ENCODE results near the gene GABARAP. TPM values are rescaled to one million over a fixed set of nuclear protein-coding genes. Genes with fewer than 3 reads are reported as not detected.

Gene GABARAP
- total and polyA plus RNA-seq, 2 of the 4 experiments (the other 2 are of a cell fraction): 77.8 to 780 TPM

GRCh38 chr17:7252176-7253043 lies 10.2 kb upstream of the GABARAP start, which contains the start of gene ELP5:
TSS of gene ELP5 (plus strand) at chr17:7252215. CDS start at chr17:7252551, 336 bp downstream.
- H2BK120ac ChIP-seq (ENCODE audit: low read depth, low read length): peak within 1 kb of the TSS; percentile 73
- H2AK5ac ChIP-seq (ENCODE audit: low read depth, low read length): peak within 1 kb of the TSS; percentile 95
- 0% methylated on average over 11 of the region's 55 CpGs; no CpG with 5 or more reads in 1 of the 2 experiments for WGBS, 2 experiments (ENCODE audit: extremely low coverage in 2 of 2, insufficient read length in 1 of 2)
- ATAC-seq (ENCODE audit: low read depth): peak; percentile 71
- peaks cover 9% of the 10 kb centered on the region; the same call in 1 of the 2 replicates for H4K20me1 ChIP-seq (ENCODE audit: insufficient read depth, low read length)
- H3K9me1 ChIP-seq (ENCODE audit: insufficient read depth, low read length): peaks cover 10% of the 10 kb centered on the region
- peak within 1 kb of the TSS; percentile 99 for H3K4me2 ChIP-seq (ENCODE audit: low read depth, low read length)
- ChIA-PET POLR2A (ENCODE audit: unreplicated experiment) (no interaction called here), CTCF (no interaction called here)
- peak within 1 kb of the TSS; percentile 51 for H3K18ac ChIP-seq (ENCODE audit: low read depth, low read length)
- peak within 1 kb of the TSS; percentile 99 for H2AK9ac ChIP-seq (replicated peaks; ENCODE audit: low read depth, low read length, poor library complexity)
- peak within 1 kb of the TSS; percentile 88 for H3K9ac ChIP-seq (ENCODE audit: low read depth, low read length)
- H4K91ac ChIP-seq (ENCODE audit: insufficient read depth, low read depth, low read length): peak within 1 kb of the TSS; percentile 93
- H4K5ac ChIP-seq (ENCODE audit: low read depth, low read length): peak within 1 kb of the TSS; percentile 91
- no peak within 1 kb of the TSS for H2BK20ac ChIP-seq (ENCODE audit: low read depth, low read length)
- H3K79me1 ChIP-seq (ENCODE audit: low read depth in 1 of 2, low read length in 2 of 2): peaks cover 7 to 44% of the 10 kb centered on the region in 2 experiments; a peak in 3 of 4 replicates
- peak within 1 kb of the TSS; percentile 93 for H3K23ac ChIP-seq (ENCODE audit: low read depth, low read length)
- dilution Hi-C loops (cut with HindIII; ENCODE audit: low sequenced_read_pairs, unreplicated experiment): no loop called here
- H3K4me3 ChIP-seq (ENCODE audit: insufficient read depth, low read depth, low read length): peak within 1 kb of the TSS; percentile 71
- peak within 1 kb of the TSS; percentile 96 for H3K4ac ChIP-seq (ENCODE audit: low read depth, low read length)
- peak within 1 kb of the TSS; percentile 99 for H2AFZ ChIP-seq (replicated peaks; ENCODE audit: low read length, poor library complexity)
- intact Hi-C loops (cut with micrococcal nuclease): no loop called here
- TSS peak; percentile 34 for BruUV-seq (replicated peaks)
- H3K4me1 ChIP-seq (ENCODE audit: control insufficient read depth, insufficient read depth, low read length): peaks cover 8% of the 10 kb centered on the region
- H3K9me3 ChIP-seq (ENCODE audit: control insufficient read depth, insufficient read depth, low read length): no peaks in the 10 kb centered on the region
- peak; percentile 94 for DNase-seq
- peak within 1 kb of the TSS; percentile 94 for H2BK5ac ChIP-seq (ENCODE audit: low read depth, low read length, poor library complexity, severe bottlenecking)
- peak within 1 kb of the TSS; percentile 90 to 98 for H4K8ac ChIP-seq (ENCODE audit: low read depth in 2 of 2, low read length in 2 of 2)
- H3K14ac ChIP-seq (replicated peaks; ENCODE audit: low read depth, low read length): peak within 1 kb of the TSS; percentile 91
- no peaks in the 10 kb centered on the region for H3K27me3 ChIP-seq (ENCODE audit: control insufficient read depth, insufficient read depth, low read length)
- peaks cover 15% of the 10 kb centered on the region for H3K36me3 ChIP-seq (ENCODE audit: control insufficient read depth, insufficient read depth, low read length)
- in situ Hi-C loops (cut with MboI; ENCODE audit: low sequenced_read_pairs): no loop called here
- peak within 1 kb of the TSS; percentile 65; the same call in 1 of the 3 replicates for H2BK15ac ChIP-seq (ENCODE audit: low read depth, low read length)
- H3K56ac ChIP-seq (ENCODE audit: extremely low read depth, insufficient read depth, low read length): peak within 1 kb of the TSS; percentile 94
- peak within 1 kb of the TSS; percentile 93 for H3K27ac ChIP-seq (ENCODE audit: insufficient read depth, low read length)
- TF ChIP-seq FOS (IDR thresholded peaks at IDR 0.05; ENCODE audit: low read depth, low read length) (no peak), MAZ (IDR thresholded peaks at IDR 0.05; ENCODE audit: borderline replicate concordance, low read depth, low read length) (peak; percentile 86), CHD1 (IDR thresholded peaks at IDR 0.05; ENCODE audit: low read depth, low read length) (peak; percentile 80; the same call in 1 of the 2 replicates), CEBPB (IDR thresholded peaks at IDR 0.05; ENCODE audit: low read depth, low read length) (no peak), MXI1 (IDR thresholded peaks at IDR 0.05; ENCODE audit: borderline replicate concordance, low read depth, low read length) (peak; percentile 84; the same call in 1 of the 2 replicates), RFX5 (IDR thresholded peaks at IDR 0.05; ENCODE audit: low read depth, low read length) (no peak), SMC3 (IDR thresholded peaks at IDR 0.05; ENCODE audit: low read depth, low read length) (no peak; the same call in 1 of the 2 replicates), NFE2L2 (IDR thresholded peaks at IDR 0.05; ENCODE audit: low read depth, low read length) (no peak), MAFK (IDR thresholded peaks at IDR 0.05; ENCODE audit: low read depth, low read length) (no peak), BHLHE40 (IDR thresholded peaks at IDR 0.05; ENCODE audit: low read depth, low read length) (no peak), POLR2A (IDR thresholded peaks at IDR 0.05; ENCODE audit: low read depth, low read length) (peak; percentile 88), RAD21 (IDR thresholded peaks at IDR 0.05; ENCODE audit: low read length) (no peak; the same call in 1 of the 2 replicates), RCOR1 (IDR thresholded peaks at IDR 0.05; ENCODE audit: insufficient replicate concordance, low read length) (no peak)
- TF ChIP-seq, protein P1, sequence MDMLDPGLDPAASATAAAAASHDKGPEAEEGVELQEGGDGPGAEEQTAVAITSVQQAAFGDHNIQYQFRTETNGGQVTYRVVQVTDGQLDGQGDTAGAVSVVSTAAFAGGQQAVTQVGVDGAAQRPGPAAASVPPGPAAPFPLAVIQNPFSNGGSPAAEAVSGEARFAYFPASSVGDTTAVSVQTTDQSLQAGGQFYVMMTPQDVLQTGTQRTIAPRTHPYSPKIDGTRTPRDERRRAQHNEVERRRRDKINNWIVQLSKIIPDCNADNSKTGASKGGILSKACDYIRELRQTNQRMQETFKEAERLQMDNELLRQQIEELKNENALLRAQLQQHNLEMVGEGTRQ (IDR thresholded peaks at IDR 0.05; ENCODE audit: low read depth, low read length): 0 out of 2 replicates have a peak, but pooled peaks have one; percentile 2
- TF ChIP-seq, protein P2, sequence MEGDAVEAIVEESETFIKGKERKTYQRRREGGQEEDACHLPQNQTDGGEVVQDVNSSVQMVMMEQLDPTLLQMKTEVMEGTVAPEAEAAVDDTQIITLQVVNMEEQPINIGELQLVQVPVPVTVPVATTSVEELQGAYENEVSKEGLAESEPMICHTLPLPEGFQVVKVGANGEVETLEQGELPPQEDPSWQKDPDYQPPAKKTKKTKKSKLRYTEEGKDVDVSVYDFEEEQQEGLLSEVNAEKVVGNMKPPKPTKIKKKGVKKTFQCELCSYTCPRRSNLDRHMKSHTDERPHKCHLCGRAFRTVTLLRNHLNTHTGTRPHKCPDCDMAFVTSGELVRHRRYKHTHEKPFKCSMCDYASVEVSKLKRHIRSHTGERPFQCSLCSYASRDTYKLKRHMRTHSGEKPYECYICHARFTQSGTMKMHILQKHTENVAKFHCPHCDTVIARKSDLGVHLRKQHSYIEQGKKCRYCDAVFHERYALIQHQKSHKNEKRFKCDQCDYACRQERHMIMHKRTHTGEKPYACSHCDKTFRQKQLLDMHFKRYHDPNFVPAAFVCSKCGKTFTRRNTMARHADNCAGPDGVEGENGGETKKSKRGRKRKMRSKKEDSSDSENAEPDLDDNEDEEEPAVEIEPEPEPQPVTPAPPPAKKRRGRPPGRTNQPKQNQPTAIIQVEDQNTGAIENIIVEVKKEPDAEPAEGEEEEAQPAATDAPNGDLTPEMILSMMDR (conservative IDR thresholded peaks at IDR 0.05; ENCODE audit: low read depth, low read length): 0 out of 2 replicates have a peak, but pooled peaks have one; percentile 19

All from IMR-90 (cell line).